GM06990 (cell line): ENCODE data around the gene TMEM72.

Experiments
- DNase-seq: peaks from one replicate; pipeline ENCODE4 v3.0.0-alpha.2; 2011; ENCODE audit not compliant: insufficient read length; ENCODE audit errors: extremely low read depth
- H3K27me3 ChIP-seq: replicated peaks from 2 replicates; pipeline ENCODE4 v1.6.0; 2011; ENCODE audit warnings: low read length; ENCODE audit not compliant: control insufficient read depth, insufficient read depth
- H3K36me3 ChIP-seq: 2 replicates; pipeline ENCODE4 v1.5.1; 2011; ENCODE audit warnings: low read length; ENCODE audit not compliant: control insufficient read depth, insufficient read depth
- H3K4me3 ChIP-seq: replicated peaks from 2 replicates; pipeline ENCODE4 v1.5.1; 2011; ENCODE audit warnings: low read depth, mild to moderate bottlenecking, control low read depth, low read length
- TF ChIP-seq, protein P1 (sequence below): IDR thresholded peaks from 2 replicates; pipeline ENCODE4 v1.5.1; 2011; ENCODE audit warnings: low read length, control low read depth, mild to moderate bottlenecking, inconsistent platforms; ENCODE audit not compliant: insufficient read depth, poor library complexity, severe bottlenecking

The TMEM72 gene

DNA sequence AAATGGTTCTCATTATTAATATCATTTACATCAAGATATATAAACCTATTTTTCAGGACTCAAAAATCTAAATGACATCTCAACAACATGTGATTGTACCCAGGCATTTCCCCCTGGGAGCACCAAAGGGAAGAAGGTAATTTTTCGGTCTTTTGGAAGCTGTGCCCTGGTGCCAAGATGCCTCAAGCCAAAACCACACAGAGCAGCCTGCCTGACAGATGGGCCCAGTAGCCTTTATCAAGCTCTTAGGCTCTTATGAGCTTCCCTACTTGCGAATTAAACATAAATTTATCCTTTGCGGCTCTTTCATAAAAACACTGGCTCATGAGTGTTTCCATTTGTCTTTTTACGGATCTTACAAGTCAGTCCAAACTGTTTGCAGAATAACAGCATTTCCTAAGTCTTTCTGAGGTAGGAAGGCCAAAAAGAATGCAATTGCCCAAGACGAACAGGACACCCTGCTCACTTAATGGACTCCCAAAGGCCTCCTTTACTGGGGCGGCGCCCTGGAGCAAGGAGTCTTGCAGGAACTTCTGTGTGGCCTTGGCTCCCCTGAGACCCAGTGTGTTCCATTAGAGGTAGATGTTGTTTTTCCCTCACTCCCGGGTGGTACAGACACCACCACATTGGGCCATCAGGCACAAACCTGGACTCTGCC lies 44.4 kb downstream of the TMEM72 start:
- Histone ChIP-seq H3K36me3 (peaks cover 11% of the 10 kb centered on the region), H3K4me3 (no peak overlapping the region), H3K27me3 (no peaks in the 10 kb centered on the region)
- DNase-seq, result no peak
- TF ChIP-seq, protein P1, sequence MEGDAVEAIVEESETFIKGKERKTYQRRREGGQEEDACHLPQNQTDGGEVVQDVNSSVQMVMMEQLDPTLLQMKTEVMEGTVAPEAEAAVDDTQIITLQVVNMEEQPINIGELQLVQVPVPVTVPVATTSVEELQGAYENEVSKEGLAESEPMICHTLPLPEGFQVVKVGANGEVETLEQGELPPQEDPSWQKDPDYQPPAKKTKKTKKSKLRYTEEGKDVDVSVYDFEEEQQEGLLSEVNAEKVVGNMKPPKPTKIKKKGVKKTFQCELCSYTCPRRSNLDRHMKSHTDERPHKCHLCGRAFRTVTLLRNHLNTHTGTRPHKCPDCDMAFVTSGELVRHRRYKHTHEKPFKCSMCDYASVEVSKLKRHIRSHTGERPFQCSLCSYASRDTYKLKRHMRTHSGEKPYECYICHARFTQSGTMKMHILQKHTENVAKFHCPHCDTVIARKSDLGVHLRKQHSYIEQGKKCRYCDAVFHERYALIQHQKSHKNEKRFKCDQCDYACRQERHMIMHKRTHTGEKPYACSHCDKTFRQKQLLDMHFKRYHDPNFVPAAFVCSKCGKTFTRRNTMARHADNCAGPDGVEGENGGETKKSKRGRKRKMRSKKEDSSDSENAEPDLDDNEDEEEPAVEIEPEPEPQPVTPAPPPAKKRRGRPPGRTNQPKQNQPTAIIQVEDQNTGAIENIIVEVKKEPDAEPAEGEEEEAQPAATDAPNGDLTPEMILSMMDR, result no peak

DNA sequence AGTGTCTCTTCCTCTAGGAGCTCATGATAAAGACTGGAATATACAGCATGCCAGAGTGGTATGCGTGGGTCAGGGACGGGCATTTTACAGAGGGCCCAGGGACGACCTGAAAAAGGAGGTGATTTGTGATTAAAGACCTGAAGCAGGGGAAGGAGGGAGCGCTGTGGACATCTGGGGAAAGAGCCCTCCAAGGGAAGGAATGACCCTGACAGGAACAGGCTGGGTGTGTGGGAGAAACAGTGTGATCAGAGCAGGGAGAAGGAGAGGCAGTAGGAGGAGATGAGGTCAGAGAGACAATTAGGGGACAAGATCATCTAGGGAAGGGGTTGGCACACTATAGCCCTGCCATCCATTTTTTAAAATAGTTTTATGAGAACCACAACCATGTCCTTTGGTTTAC lies 45.1 kb downstream of the TMEM72 start:
- TF ChIP-seq, protein P1, result no peak
- no peak for DNase-seq
- Histone ChIP-seq H3K4me3 (no peak overlapping the region), H3K27me3 (no peaks in the 10 kb centered on the region), H3K36me3 (peaks cover 11% of the 10 kb centered on the region)

DNA sequence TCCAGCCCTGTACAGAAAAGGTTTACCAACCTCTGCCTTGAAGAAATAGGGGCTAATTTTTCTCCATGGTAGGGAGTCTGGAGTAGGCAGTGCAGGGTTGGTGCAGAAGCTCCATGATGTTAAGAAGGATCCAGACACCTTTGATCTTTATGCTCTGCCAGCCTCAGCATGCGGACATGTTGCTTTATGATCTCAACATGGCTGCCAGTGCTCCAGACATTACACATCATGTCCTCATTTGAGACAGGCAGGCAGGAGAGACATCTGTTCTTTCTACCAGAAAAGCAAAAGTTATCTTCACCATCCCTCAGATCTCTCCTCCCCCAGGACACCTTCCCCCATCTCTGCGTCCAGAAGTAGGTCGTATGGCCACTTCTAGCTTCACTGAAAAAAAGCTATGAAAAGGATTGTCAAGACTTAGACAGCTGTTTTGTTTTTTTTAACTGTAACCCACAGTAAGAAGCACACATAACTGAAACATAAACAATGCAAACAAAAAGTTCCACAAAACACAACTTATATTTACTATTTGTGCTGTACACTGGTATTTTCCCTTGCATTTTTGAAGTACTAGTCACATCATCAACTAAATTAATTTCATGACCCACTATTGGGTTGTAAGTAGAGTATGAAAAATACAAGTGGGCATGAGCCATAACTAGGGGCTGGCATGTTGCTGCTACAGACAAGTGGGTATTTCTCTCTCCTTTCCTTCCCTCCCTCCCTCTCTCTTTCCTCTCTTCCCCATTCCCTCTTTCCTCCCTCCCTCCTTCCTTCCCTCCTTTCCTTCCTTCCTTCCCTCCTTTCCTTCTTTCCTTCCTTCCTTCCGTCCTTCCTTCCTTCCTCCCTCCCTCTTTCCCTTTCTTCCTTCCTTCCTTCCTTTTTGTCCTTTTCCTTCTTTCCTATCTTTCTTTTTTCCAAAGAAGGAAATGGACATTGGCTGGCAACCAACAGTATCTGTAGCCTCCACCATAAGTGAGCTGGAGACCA lies 45.9 kb downstream of the TMEM72 start:
- Histone ChIP-seq H3K4me3 (no peak overlapping the region), H3K36me3 (peaks cover 11% of the 10 kb centered on the region), H3K27me3 (no peaks in the 10 kb centered on the region)
- TF ChIP-seq, protein P1, result no peak
- no peak for DNase-seq

DNA sequence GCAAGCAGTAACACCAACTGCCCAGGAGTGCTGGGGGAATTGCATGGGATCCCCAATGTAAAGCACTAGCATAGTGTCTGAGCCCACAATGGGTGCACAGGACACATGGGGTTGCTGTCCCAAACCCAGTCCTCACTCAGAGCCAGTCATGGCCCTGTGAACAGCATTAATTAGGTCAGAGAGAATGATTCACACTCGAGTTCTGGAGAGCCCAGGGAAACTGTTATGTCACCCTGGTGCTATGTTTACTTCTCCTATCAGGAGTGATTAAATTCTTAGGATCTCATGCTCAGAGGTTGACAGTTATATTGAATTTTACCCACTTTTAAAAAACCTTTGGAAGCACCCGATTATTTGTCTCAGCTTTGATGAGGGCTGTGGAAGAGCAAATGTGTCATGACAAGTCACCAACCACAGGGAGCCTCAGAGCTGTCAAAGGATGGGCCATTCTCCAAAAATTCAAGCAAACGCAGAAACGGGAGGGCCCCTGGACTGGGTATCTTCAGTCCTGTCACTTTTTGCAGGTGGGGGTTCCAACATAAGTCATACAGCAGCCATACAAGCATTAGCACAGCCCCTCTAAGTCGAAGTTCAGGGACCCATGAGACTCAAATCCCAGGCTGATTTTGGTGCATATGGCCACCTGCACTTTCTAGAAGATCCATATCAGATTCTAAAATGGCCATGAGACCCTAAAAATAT lies 47.2 kb downstream of the TMEM72 start:
- TF ChIP-seq, protein P1, result no peak
- H3K4me3 ChIP-seq, result peak overlapping the region; percentile 81
- peaks cover 7% of the 10 kb centered on the region for H3K36me3 ChIP-seq
- no peaks in the 10 kb centered on the region for H3K27me3 ChIP-seq
- DNase-seq, result no peak

DNA sequence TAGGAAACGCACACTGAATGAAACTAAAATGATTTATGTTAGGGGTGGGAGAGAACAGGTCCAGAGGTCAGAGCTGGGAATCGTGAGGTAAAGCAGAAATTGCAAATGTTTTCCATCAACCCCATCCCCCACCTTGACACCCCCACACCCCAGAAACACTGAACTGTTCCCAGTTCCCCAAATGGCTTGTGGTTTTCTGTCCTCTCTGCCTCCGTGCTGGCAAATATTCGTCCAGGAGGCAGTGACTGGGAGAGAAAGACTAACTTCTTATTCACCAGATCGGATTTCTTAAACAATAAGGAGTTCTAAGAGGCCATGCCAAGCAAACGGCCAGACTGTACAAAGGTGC lies 47.7 kb downstream of the TMEM72 start:
- peaks cover 5% of the 10 kb centered on the region for H3K36me3 ChIP-seq
- H3K4me3 ChIP-seq, result peak overlapping the region; percentile 81
- no peak for DNase-seq
- no peaks in the 10 kb centered on the region for H3K27me3 ChIP-seq
- TF ChIP-seq, protein P1, result no peak
